IPS DF 6.9 (cell line): ENCODE data around the gene ENOX1.

Experiments
- DNase-seq: peaks from one replicate; pipeline ENCODE4 v3.0.0-alpha.2; 2013; ENCODE audit warnings: low read depth, low spot score
- H3K27ac ChIP-seq: one replicate; pipeline ENCODE4 v1.5.1; 2013; ENCODE audit warnings: low read length, control low read depth
- H3K27me3 ChIP-seq: 2 replicates; pipeline ENCODE4 v1.6.1; 2013; ENCODE audit warnings: mild to moderate bottlenecking, low read length; ENCODE audit not compliant: control insufficient read depth, insufficient read depth
- H3K36me3 ChIP-seq: 2 replicates; pipeline ENCODE4 v1.6.1; 2013; ENCODE audit warnings: low read length; ENCODE audit not compliant: control insufficient read depth, insufficient read depth
- H3K4me1 ChIP-seq: 2 replicates; pipeline ENCODE4 v1.6.1; 2013; ENCODE audit warnings: low read length; ENCODE audit not compliant: control insufficient read depth, insufficient read depth
- H3K4me3 ChIP-seq: 2 replicates; pipeline ENCODE4 v1.5.1; 2013; ENCODE audit warnings: mild to moderate bottlenecking, low read length
- H3K9me3 ChIP-seq: 2 replicates; pipeline ENCODE4 v1.6.1; 2013; ENCODE audit warnings: low read length, inconsistent platforms; ENCODE audit not compliant: control insufficient read depth, insufficient read depth
- WGBS: extraction: QIAGEN DNeasy Blood & Tissue Kit; methylation state at CpG from one replicate; pipeline ENCODE4 v1.1.7; 2013; ENCODE audit warnings: mixed read lengths, missing lambda C conversion rate; ENCODE audit not compliant: insufficient read length, insufficient coverage; 5-methylcytosine and 5-hydroxymethylcytosine counted together

Gene ENOX1

GRCh38 chr13:43720780-43721397, 65.9 kb downstream of the ENOX1 start:
- no peak overlapping the region for H3K27ac ChIP-seq
- no CpG with 5 or more reads among the region's 2 CpGs for WGBS
- no peaks in the 10 kb centered on the region for H3K27me3 ChIP-seq
- H3K36me3 ChIP-seq: no peaks in the 10 kb centered on the region
- H3K4me3 ChIP-seq: no peak overlapping the region
- H3K4me1 ChIP-seq: no peaks in the 10 kb centered on the region
- H3K9me3 ChIP-seq: no peaks in the 10 kb centered on the region
- DNase-seq: no peak

- H3K27ac ChIP-seq: no peak overlapping the region
- H3K4me1 ChIP-seq: no peaks in the 10 kb centered on the region
- no peak for DNase-seq
- H3K4me3 ChIP-seq: no peak overlapping the region
- H3K36me3 ChIP-seq: no peaks in the 10 kb centered on the region
- WGBS: no CpG with 5 or more reads among the region's 2 CpGs
- H3K9me3 ChIP-seq: no peaks in the 10 kb centered on the region
- no peaks in the 10 kb centered on the region for H3K27me3 ChIP-seq
Observed at GRCh38 chr13:43698758-43699157, 88.0 kb downstream of the ENOX1 start.

GRCh38 chr13:43698009-43698408, 88.8 kb downstream of the ENOX1 start:
- Histone ChIP-seq H3K27ac (no peak overlapping the region), H3K4me1 (peaks cover 1% of the 10 kb centered on the region; the same call in 1 of the 2 replicates), H3K4me3 (no peak overlapping the region), H3K9me3 (no peaks in the 10 kb centered on the region), H3K36me3 (no peaks in the 10 kb centered on the region), H3K27me3 (no peaks in the 10 kb centered on the region)
- WGBS: no CpG with 5 or more reads among the region's 2 CpGs
- DNase-seq: no peak

- Histone ChIP-seq H3K9me3 (no peaks in the 10 kb centered on the region), H3K4me1 (peaks cover 1% of the 10 kb centered on the region; the same call in 1 of the 2 replicates), H3K27me3 (no peaks in the 10 kb centered on the region), H3K4me3 (no peak overlapping the region), H3K27ac (no peak overlapping the region), H3K36me3 (no peaks in the 10 kb centered on the region)
- DNase-seq: no peak
- WGBS: no CpG with 5 or more reads among the region's 2 CpGs
Observed at GRCh38 chr13:43697323-43697722, 89.4 kb downstream of the ENOX1 start.

GRCh38 chr13:43694146-43694664, 92.6 kb downstream of the ENOX1 start:
- no peak overlapping the region for H3K4me3 ChIP-seq

GRCh38 chr13:43693639-43694038, 93.1 kb downstream of the ENOX1 start:
- 100% methylated on average over 1 of the region's 2 CpGs for WGBS
- DNase-seq: no peak
- H3K4me3 ChIP-seq: no peak overlapping the region
- H3K9me3 ChIP-seq: no peaks in the 10 kb centered on the region
- no peaks in the 10 kb centered on the region for H3K36me3 ChIP-seq
- peaks cover 1% of the 10 kb centered on the region; the same call in 1 of the 2 replicates for H3K4me1 ChIP-seq
- no peaks in the 10 kb centered on the region for H3K27me3 ChIP-seq
- H3K27ac ChIP-seq: no peak overlapping the region

More at GRCh38 chr13:43694146-43694664, 92.6 kb downstream of the ENOX1 start:
- Histone ChIP-seq H3K27me3 (no peaks in the 10 kb centered on the region), H3K36me3 (no peaks in the 10 kb centered on the region), H3K27ac (no peak overlapping the region), H3K4me1 (peaks cover 1% of the 10 kb centered on the region; the same call in 1 of the 2 replicates), H3K9me3 (no peaks in the 10 kb centered on the region)
- no CpG with 5 or more reads among the region's 1 CpG for WGBS
- DNase-seq: no peak

- Histone ChIP-seq H3K9me3 (no peaks in the 10 kb centered on the region), H3K4me3 (no peak overlapping the region), H3K27me3 (no peaks in the 10 kb centered on the region), H3K36me3 (no peaks in the 10 kb centered on the region), H3K4me1 (no peaks in the 10 kb centered on the region), H3K27ac (no peak overlapping the region)
- no CpG with 5 or more reads among the region's 3 CpGs for WGBS
- no peak for DNase-seq
Observed at GRCh38 chr13:43688227-43688907, 98.4 kb downstream of the ENOX1 start.

GRCh38 chr13:43687038-43687437, 99.7 kb downstream of the ENOX1 start:
- no CpG with 5 or more reads among the region's 4 CpGs for WGBS
- H3K9me3 ChIP-seq: no peaks in the 10 kb centered on the region
- DNase-seq: no peak
- no peaks in the 10 kb centered on the region for H3K36me3 ChIP-seq
- H3K4me1 ChIP-seq: no peaks in the 10 kb centered on the region
- H3K27ac ChIP-seq: no peak overlapping the region
- no peak overlapping the region for H3K4me3 ChIP-seq
- H3K27me3 ChIP-seq: no peaks in the 10 kb centered on the region

GRCh38 chr13:43686557-43686956, 100.2 kb downstream of the ENOX1 start:
- H3K27ac ChIP-seq: no peak overlapping the region
- no CpG with 5 or more reads among the region's 3 CpGs for WGBS
- no peaks in the 10 kb centered on the region for H3K36me3 ChIP-seq
- H3K9me3 ChIP-seq: no peaks in the 10 kb centered on the region
- H3K4me1 ChIP-seq: no peaks in the 10 kb centered on the region
- DNase-seq: no peak
- H3K27me3 ChIP-seq: no peaks in the 10 kb centered on the region
- H3K4me3 ChIP-seq: no peak overlapping the region

GRCh38 chr13:43684963-43685725, 101.6 kb downstream of the ENOX1 start:
- no CpG with 5 or more reads among the region's 9 CpGs for WGBS
- Histone ChIP-seq H3K36me3 (no peaks in the 10 kb centered on the region), H3K27ac (no peak overlapping the region), H3K4me3 (no peak overlapping the region), H3K27me3 (no peaks in the 10 kb centered on the region), H3K4me1 (no peaks in the 10 kb centered on the region), H3K9me3 (no peaks in the 10 kb centered on the region)
- no peak for DNase-seq
